LNCaP clone FGC (cell line): ENCODE measurements around the gene NAXD.

Source experiments
- DNase-seq: peaks from one replicate; pipeline ENCODE4 v3.0.0-alpha.2; 2011; ENCODE audit warnings: low read depth
- H3K4me3 ChIP-seq: 2 replicates; pipeline ENCODE4 v1.5.1; 2011; ENCODE audit warnings: mild to moderate bottlenecking, low read depth, low read length, control low read depth
- TF ChIP-seq, protein P1 (sequence below): IDR thresholded peaks from 2 replicates; pipeline ENCODE4 v1.5.1; 2012; ENCODE audit warnings: mild to moderate bottlenecking; ENCODE audit not compliant: control insufficient read depth, insufficient read depth; ENCODE audit errors: extremely low read depth

Gene NAXD

DNA sequence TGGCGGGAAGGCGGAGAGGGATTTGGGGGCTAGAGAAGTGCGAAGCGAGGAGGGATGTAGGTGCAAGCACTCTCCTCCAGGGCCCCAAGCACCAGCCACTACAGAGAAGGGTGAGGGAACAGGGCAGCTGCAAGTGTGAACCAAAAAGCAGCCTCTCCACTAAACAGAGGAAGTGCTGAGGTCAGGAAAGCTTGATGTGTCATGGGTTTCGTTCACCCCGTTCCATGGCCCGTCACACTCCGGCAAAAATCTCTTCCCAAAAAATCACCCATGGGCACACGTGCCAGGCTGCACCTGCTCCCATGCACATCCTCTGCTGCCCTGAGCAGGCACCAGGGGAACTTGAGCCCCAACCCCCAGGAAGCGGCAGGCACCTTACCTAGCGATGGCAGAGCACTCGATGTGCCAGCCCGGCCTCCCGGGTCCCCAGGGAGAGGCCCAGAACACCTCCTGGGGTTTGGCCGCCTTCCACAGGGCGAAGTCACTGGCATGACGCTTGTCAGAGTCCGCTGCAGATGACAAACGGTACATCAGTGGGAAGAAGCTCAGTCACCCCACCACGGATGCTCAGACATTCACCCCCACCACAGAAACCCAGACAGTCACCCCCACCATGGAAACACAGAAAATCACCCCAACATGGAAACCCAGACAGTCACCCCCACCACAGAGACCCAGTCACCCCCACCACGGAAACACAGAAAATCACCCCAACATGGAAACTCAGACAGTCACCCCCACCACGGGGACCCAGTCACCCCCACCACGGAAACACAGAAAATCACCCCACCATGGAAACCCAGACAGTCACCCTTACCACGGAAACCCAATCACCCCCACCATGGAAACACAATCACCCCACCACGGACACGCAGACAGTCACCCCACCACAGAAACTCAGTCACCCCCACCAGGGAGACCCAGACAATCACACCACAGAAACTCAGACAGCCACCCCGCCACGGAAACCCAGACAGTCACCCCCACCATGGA is 61.5 kb downstream of the NAXD start:
- TF ChIP-seq, protein P1, sequence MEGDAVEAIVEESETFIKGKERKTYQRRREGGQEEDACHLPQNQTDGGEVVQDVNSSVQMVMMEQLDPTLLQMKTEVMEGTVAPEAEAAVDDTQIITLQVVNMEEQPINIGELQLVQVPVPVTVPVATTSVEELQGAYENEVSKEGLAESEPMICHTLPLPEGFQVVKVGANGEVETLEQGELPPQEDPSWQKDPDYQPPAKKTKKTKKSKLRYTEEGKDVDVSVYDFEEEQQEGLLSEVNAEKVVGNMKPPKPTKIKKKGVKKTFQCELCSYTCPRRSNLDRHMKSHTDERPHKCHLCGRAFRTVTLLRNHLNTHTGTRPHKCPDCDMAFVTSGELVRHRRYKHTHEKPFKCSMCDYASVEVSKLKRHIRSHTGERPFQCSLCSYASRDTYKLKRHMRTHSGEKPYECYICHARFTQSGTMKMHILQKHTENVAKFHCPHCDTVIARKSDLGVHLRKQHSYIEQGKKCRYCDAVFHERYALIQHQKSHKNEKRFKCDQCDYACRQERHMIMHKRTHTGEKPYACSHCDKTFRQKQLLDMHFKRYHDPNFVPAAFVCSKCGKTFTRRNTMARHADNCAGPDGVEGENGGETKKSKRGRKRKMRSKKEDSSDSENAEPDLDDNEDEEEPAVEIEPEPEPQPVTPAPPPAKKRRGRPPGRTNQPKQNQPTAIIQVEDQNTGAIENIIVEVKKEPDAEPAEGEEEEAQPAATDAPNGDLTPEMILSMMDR = no peak
- no peak overlapping the region for H3K4me3 ChIP-seq
- no peak for DNase-seq

DNA sequence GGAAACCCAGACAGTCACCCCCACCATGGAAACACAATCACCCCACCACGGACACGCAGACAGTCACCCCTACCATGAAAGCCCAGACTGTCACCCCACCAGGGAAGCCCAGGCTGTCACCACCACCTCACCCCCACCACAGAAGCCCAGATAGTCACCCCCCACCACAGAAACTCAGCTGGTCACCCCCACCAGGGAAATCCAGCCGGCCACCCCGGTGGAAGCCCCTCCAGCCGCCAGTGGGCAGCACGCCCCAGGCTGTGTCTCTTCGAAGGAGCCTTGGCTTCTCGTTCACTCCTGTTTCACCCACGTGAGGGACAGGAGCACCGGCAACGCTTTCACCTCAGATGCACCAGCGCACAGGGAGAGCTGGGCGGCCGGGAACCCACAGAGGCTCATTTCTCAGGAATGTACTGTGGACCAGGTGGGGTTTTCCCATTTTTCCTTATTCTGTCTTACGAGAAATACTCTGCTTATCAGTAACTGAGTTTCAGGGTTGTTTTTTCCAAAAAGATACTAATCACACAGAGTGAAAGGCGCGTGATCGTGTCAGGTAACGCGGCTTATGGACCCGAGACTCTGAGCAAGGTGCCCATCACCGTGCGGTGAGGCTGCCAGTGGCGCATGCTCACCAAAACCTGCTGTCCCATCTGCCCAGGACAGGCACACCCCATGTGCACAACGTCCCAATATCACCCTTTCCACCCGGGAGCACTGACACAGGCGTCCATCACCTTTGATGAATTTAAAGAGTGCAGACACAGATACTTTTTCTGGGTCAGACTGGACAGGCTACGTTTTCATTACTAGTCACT is 62.6 kb downstream of the NAXD start:
- H3K4me3 ChIP-seq = no peak overlapping the region
- TF ChIP-seq, protein P1 = no peak
- no peak for DNase-seq

DNA sequence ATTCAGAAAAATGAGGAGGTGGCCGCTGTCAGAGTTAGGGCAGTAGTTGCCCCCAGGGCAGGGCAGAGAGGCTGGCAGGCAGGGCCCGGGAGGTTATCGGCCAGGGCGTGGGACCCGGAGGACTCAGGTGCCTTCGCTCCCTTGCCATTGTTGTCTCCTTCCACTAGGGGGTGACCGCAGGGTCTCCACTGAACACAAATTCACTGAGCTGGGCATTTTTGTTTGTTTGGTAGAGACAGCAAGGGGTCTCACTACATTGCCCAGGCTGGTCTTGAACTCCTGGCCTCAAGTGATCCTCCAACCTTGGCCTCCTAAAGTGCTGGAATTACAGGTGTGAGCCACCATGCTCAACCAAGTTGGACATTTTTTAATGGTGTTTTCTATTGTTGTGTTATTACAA is 65.5 kb downstream of the NAXD start:
- TF ChIP-seq, protein P1 = peak; percentile 12; the same call in 1 of the 2 replicates

DNA sequence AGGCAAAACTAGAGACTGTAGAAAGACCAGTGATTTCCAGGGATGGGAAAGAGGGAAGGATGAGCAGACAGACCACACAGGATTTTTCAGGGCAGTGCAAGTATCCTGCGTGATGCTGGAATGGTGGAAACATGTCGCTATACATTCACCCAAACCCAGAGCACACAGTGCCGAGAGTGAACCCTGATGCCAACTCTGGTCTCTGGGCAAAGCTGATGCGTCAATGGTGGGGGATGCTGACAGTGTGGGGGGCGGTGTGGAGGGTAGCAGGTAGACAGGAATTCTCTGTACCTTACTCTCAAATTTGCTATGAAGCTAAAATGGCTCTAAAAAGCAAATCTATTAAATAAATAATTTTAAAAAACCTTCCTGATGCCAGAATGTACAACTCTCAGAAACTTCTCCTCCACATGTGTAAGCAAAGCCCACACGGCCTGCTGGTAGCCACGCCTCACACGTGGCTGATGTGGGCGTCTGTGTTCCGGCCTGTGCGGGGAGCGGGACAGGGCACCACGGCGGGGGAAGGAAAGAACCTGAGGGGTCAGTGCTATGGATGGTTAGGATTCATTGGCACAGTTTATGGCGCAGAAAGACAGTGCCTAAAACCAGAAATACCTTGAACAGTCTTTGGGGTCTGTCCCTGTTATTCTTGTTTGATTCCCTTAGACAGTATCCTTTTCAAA is 66.7 kb downstream of the NAXD start:
- DNase-seq = no peak
- TF ChIP-seq, protein P1 = no peak
- no peak overlapping the region for H3K4me3 ChIP-seq

More for the DNA sequence above, 65.5 kb downstream of the NAXD start:
- no peak overlapping the region for H3K4me3 ChIP-seq
- DNase-seq = no peak

DNA sequence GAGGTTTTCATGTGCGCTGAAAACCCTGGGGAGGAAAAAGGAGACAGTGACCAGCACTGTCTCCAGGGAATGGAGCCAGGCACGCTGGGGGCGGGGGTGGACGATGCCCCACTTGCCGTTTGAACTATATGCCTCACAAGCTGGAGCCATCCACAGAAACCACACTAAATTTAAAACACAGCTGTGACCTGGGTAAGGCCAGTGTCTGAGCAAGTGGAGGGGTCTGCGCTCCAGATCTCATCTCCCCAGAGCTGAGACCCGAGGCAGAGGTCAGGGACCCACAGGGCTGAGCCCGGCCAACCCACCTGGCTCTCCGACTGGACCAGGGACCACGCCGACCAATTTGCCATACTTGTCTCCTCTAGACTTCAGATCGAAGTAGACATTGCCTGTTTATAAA is 67.4 kb downstream of the NAXD start:
- no peak overlapping the region for H3K4me3 ChIP-seq
- TF ChIP-seq, protein P1 = no peak
- DNase-seq = no peak

DNA sequence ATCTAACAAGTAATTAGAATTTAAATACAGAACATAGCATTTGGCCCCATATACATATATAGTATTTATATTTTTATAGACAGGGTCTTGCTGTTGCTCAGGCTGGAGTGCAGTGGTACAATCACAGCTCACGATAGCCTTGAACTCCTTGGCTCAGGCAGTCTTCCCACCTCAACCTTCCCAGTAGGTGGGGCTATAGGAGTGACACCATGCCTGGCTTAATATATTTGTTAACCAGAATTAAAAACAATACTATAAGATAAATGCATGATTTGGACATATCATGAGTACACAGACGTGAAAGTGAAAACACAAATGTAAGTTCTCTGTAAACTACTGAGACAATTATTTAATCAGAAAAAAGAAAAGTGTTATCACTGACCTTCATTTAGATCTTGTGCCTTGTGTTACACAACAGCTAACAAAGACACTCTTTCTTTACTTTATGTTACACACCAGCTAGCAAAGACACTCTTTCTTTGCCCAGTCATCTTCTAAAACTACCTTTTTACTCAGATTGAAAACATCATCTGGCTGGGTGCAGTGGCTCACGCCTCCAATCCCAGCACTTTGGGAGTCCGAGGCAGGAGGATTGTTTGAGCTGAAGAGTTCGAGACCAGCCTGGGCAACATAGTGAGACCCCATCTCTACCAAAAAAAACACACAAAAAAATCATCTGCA is 68.0 kb downstream of the NAXD start:
- TF ChIP-seq, protein P1 = peak; percentile 31; the same call in 1 of the 2 replicates
- DNase-seq = no peak
- H3K4me3 ChIP-seq = no peak overlapping the region
